HEK293T (cell line): ENCODE data around the gene KPNA1.

Source experiments
- ARNT ChIP-seq: fragments of 450-650 bp; IDR thresholded peaks from 2 replicates; pipeline ENCODE4 v1.6.1; 2017; ENCODE audit warnings: mild to moderate bottlenecking
- BHLHE40 ChIP-seq: fragments of 450-650 bp; IDR thresholded peaks from 2 replicates; pipeline ENCODE4 v1.6.1; 2016; ENCODE audit warnings: mild to moderate bottlenecking, moderate library complexity, borderline replicate concordance
- ELF4 ChIP-seq: fragments of 450-650 bp; IDR thresholded peaks from 2 replicates; pipeline ENCODE4 v1.6.1; 2017; ENCODE audit warnings: antibody characterized with exemption
- FOXA1 ChIP-seq: fragments of 450-650 bp; IDR thresholded peaks from 2 replicates; pipeline ENCODE4 v1.6.1; 2016; ENCODE audit warnings: mild to moderate bottlenecking
- FOXK2 ChIP-seq: fragments of 450-650 bp; IDR thresholded peaks from 2 replicates; pipeline ENCODE4 v1.6.1; 2016; ENCODE audit warnings: mild to moderate bottlenecking
- FOXM1 ChIP-seq: fragments of 450-650 bp; IDR thresholded peaks from 2 replicates; pipeline ENCODE4 v1.6.1; 2017; ENCODE audit warnings: mild to moderate bottlenecking, borderline replicate concordance
- HDGF ChIP-seq: fragments of 450-650 bp; IDR thresholded peaks from 2 replicates; pipeline ENCODE4 v1.6.1; 2017; ENCODE audit warnings: antibody characterized with exemption, borderline replicate concordance
- LEF1 ChIP-seq: fragments of 450-650 bp; IDR thresholded peaks from 2 replicates; pipeline ENCODE4 v1.6.1; 2017; ENCODE audit warnings: mild to moderate bottlenecking, borderline replicate concordance
- SP1 ChIP-seq: fragments of 450-650 bp; IDR thresholded peaks from 2 replicates; pipeline ENCODE4 v1.6.1; 2017
- SUZ12 ChIP-seq: fragments of 450-650 bp; IDR thresholded peaks from 2 replicates; pipeline ENCODE4 v1.6.1; 2016; ENCODE audit warnings: mild to moderate bottlenecking
- TARDBP ChIP-seq: fragments of 450-650 bp; IDR thresholded peaks from 2 replicates; pipeline ENCODE4 v1.6.1; 2016

DNA sequence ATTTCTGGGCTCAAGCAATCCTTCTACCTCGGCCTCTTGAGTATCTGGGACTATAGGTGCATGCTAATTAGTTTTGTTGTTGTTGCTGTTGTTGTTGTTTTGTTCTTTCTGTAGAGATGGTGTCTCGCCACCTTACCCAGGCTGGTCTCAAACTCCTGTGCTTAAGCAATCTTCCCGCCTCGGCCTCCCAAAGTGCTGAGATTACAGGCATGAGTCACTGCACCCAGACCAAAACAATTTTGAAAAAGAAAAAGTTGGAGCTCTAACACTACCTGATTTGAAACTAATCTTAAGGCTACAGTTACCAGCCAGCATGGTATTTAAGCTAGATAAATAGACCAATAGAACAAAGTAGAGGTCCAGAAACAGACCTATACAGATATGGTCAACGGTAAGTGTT, 29.8 kb downstream of the KPNA1 start:
- no peak for TF ChIP-seq ARNT
- TF ChIP-seq FOXM1: no peak
- no peak for TF ChIP-seq FOXA1
- TF ChIP-seq FOXK2: no peak
- no peak for TF ChIP-seq SP1
- no peak for TF ChIP-seq TARDBP
- TF ChIP-seq BHLHE40: no peak
- TF ChIP-seq ELF4: no peak
- no peak for TF ChIP-seq HDGF
- no peak for TF ChIP-seq SUZ12
- no peak for TF ChIP-seq LEF1
